ENCODE measurements around the gene HMCN2.

DNA sequence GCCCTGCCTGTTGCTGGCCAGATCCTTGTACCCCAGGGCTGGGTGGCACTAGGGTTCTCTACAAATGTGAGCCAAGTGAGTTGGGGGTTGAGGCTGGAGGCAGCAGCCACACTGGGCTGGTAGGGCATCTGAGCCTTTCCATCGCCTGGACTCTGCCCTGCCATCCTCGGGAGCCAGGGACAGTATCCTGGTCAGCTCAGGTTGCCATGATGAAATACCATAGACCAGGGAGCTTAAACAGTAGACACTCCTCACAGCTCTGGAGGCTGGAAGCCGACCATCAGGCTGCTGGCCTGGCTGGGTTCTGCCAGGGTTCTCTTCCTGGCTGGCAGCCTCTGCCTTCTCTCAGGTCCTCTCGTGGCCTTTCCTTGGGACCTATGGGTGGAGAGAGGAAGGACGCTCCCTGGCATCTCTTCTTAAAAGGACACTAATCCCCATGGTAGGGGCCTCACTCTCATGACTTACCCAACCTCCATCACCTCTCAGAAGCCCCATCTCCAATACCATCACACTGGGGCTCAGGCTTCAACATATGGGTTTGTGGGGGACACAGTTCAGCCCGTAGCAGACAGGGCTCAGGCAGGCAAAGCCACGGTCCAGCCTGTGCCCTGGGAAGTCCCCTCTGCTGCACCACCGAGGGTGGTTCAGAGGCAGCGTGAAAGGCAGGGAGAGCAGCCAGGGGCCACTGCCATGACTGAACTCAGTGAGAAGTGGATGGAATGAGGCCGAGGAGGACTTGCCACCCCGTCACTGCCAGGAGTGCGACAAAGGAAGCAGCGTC lies 50.1 kb downstream of the HMCN2 start:
- TF ChIP-seq, protein P1, sequence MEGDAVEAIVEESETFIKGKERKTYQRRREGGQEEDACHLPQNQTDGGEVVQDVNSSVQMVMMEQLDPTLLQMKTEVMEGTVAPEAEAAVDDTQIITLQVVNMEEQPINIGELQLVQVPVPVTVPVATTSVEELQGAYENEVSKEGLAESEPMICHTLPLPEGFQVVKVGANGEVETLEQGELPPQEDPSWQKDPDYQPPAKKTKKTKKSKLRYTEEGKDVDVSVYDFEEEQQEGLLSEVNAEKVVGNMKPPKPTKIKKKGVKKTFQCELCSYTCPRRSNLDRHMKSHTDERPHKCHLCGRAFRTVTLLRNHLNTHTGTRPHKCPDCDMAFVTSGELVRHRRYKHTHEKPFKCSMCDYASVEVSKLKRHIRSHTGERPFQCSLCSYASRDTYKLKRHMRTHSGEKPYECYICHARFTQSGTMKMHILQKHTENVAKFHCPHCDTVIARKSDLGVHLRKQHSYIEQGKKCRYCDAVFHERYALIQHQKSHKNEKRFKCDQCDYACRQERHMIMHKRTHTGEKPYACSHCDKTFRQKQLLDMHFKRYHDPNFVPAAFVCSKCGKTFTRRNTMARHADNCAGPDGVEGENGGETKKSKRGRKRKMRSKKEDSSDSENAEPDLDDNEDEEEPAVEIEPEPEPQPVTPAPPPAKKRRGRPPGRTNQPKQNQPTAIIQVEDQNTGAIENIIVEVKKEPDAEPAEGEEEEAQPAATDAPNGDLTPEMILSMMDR (IDR thresholded peaks at IDR 0.05), result no peak
- TF ChIP-seq POLR2AphosphoS5 (IDR thresholded peaks at IDR 0.05), result no peak

Measured in suprapubic skin (tissue), 3 donors.